K562 (cell line): ENCODE results near the gene ACSM5. TPM values are rescaled to one million over a fixed set of nuclear protein-coding genes. Genes with fewer than 3 reads are reported as not detected.
A peak's percentile ranks its signal among the peaks of the same experiment; 100 is the strongest.
"Not testable (repeated sequence)": the region's sequence is repeated elsewhere in the genome, so short reads cannot be mapped to it uniquely, and the experiment has no call there.

Experiments
- ATAC-seq: fragments of 200-7000 bp; cut with Tn5 transposase; 3 replicates; pipeline ENCODE4 v1.9.1; 2020; ENCODE audit warnings: moderate library complexity
- BruUV-seq: library from RNA; stranded (reverse); fragments of 400-500 nt; replicated peaks from 2 replicates; lab custom pipeline; 2021; lab: Mats Ljungman, UMichigan
- CTCF ChIA-PET: fragments of 300-600 bp; formaldehyde crosslinking; extraction: SDS; loops from one replicate; lab custom pipeline; 2021; ENCODE audit warnings: low intra/inter-chr PET ratio; lab: Yijun Ruan, JAX
- POLR2A ChIA-PET: fragments of 300-600, 350-650 bp; sonication (Branson Sonifier 250); formaldehyde crosslinking; extraction: SDS; loops from one replicate; lab custom pipeline; 2021; ENCODE audit warnings: antibody characterized with exemption, inconsistent platforms; lab: Yijun Ruan, JAX
- DNase-seq, 4 experiments: peaks; one replicate each; pipeline versions ENCODE4 v3.0.0 to v3.0.0-alpha.2; 2011 to 2018; ENCODE audit warnings: low spot score in 3 of 4, mixed read lengths in 3 of 4; ENCODE audit errors: extremely low read depth in 1 of 4
- FAIRE-seq: peaks from 2 replicates; lab custom pipeline; 2011; peaks lifted over from hg19 to GRCh38; lab: Jason Lieb, UNC
- H2AFZ ChIP-seq: 2 replicates; pipeline ENCODE4 v1.6.0; 2011; ENCODE audit warnings: low read depth, low read length, control low read depth, inconsistent platforms
- H3K27ac ChIP-seq: fragments of 200-600 bp; 3 replicates; pipeline ENCODE4 v1.8.0; 2011; ENCODE audit warnings: low read depth, mild to moderate bottlenecking, control low read depth, inconsistent platforms, low read length, moderate library complexity, mixed read lengths; ENCODE audit errors: extremely low read depth
- H3K27me3 ChIP-seq, 2 experiments: fragments of 300-600 bp in 1 of 2; 2 replicates in 1 of 2; 3 replicates in 1 of 2; pipeline versions ENCODE4 v1.6.0 to v1.8.0; 2011; ENCODE audit warnings: inconsistent platforms in 2 of 2, low read length in 2 of 2, mild to moderate bottlenecking in 1 of 2, mixed read lengths in 1 of 2, moderate library complexity in 1 of 2; ENCODE audit not compliant: control insufficient read depth in 2 of 2, insufficient read depth in 2 of 2
- H3K36me3 ChIP-seq: fragments of 300-600 bp; 3 replicates; pipeline ENCODE4 v1.8.0; 2011; ENCODE audit warnings: mild to moderate bottlenecking, low read length, inconsistent platforms; ENCODE audit not compliant: control insufficient read depth, insufficient read depth
- H3K4me1 ChIP-seq, 2 experiments: fragments of 200-600 bp in 1 of 2; replicated peaks in 1 of 2; 2 replicates in 1 of 2; 3 replicates in 1 of 2; pipeline versions ENCODE4 v1.5.1 to v1.8.0; 2011; ENCODE audit warnings: inconsistent platforms in 2 of 2, low read length in 2 of 2, mild to moderate bottlenecking in 1 of 2, mixed read lengths in 1 of 2, moderate library complexity in 1 of 2; ENCODE audit not compliant: control insufficient read depth in 2 of 2, insufficient read depth in 2 of 2
- H3K4me2 ChIP-seq: 2 replicates; pipeline ENCODE4 v1.6.1; 2011; ENCODE audit warnings: low read length, control low read depth, inconsistent platforms, mixed read lengths; ENCODE audit not compliant: insufficient read depth
- H3K4me3 ChIP-seq: fragments of 200-600 bp; sonication (generic), shearing (Covaris generic); 2 replicates; pipeline ENCODE4 v1.5.1; 2016; ENCODE audit warnings: control low read depth, inconsistent platforms
- H3K79me2 ChIP-seq: fragments of 200-600 bp; 3 replicates; pipeline ENCODE4 v1.8.0; 2011; ENCODE audit warnings: low read length, inconsistent platforms; ENCODE audit not compliant: control insufficient read depth, insufficient read depth
- H3K9ac ChIP-seq, 2 experiments: 2 replicates each; pipeline versions ENCODE4 v1.6.0 to v1.6.1; 2011; ENCODE audit warnings: low read depth in 2 of 2, low read length in 2 of 2, control low read depth in 1 of 2, inconsistent platforms in 1 of 2, mild to moderate bottlenecking in 1 of 2, mixed read lengths in 1 of 2; ENCODE audit not compliant: insufficient read depth in 1 of 2
- H3K9me1 ChIP-seq: one replicate; pipeline ENCODE4 v1.6.0; 2011; ENCODE audit warnings: inconsistent platforms, mild to moderate bottlenecking, low read length, moderate library complexity; ENCODE audit not compliant: control insufficient read depth, insufficient read depth
- H3K9me3 ChIP-seq: replicated peaks from 2 replicates; pipeline ENCODE4 v1.5.1; 2011; ENCODE audit warnings: low read depth, low read length, inconsistent platforms; ENCODE audit not compliant: control insufficient read depth, insufficient read depth
- H4K20me1 ChIP-seq: replicated peaks from 2 replicates; pipeline ENCODE4 v1.6.1; 2011; ENCODE audit warnings: low read length, inconsistent platforms, mixed read lengths; ENCODE audit not compliant: control insufficient read depth, insufficient read depth
- ETV5 ChIP-seq: sonication (generic); formaldehyde crosslinking; IDR thresholded peaks from 2 replicates; pipeline ENCODE4 v1.4.0; 2020; ENCODE audit warnings: low read depth, mild to moderate bottlenecking, missing genetic modification reagents
- LEF1 ChIP-seq: fragments of 450-650 bp; IDR thresholded peaks from 2 replicates; pipeline ENCODE4 v1.6.1; 2016; ENCODE audit warnings: mild to moderate bottlenecking
- MYC ChIP-seq, 2 experiments: fragments of 250-450 bp in 1 of 2; sonication (Bioruptor Pico) in 1 of 2; IDR thresholded peaks; 2 replicates each; pipeline versions ENCODE4 v1.5.1 to v1.6.1; 2012 to 2021; ENCODE audit warnings: low read depth in 2 of 2, borderline replicate concordance in 1 of 2, improper control_type of control experiment in 1 of 2, low read length in 1 of 2, mild to moderate bottlenecking in 1 of 2, moderate library complexity in 1 of 2
- NONO ChIP-seq, 2 experiments: fragments of 200-400 bp in 1 of 2; fragments of 450-650 bp in 1 of 2; formaldehyde crosslinking in 1 of 2; IDR thresholded peaks; 2 replicates each; pipeline ENCODE4 v1.6.1; 2017; ENCODE audit warnings: low read depth in 2 of 2, mild to moderate bottlenecking in 2 of 2, moderate library complexity in 2 of 2, low read length in 1 of 2
- PTBP1 ChIP-seq: fragments of 200-400 bp; formaldehyde crosslinking; IDR thresholded peaks from 2 replicates; pipeline ENCODE4 v1.6.1; 2017; ENCODE audit warnings: low read depth, low read length
- SPI1 ChIP-seq: IDR thresholded peaks from 2 replicates; pipeline ENCODE4 v1.6.1; 2011; ENCODE audit warnings: low read depth, low read length, control low read depth, borderline replicate concordance
- ZFP1 ChIP-seq: fragments of 450-650 bp; formaldehyde crosslinking; IDR thresholded peaks from 2 replicates; pipeline ENCODE4 v1.4.0; 2020; ENCODE audit warnings: mild to moderate bottlenecking, mixed read lengths
- ZFP36 ChIP-seq: fragments of 150-350 bp; IDR thresholded peaks from 2 replicates; pipeline ENCODE4 v1.6.1; 2018; ENCODE audit warnings: low read length, low read depth; ENCODE audit not compliant: partially characterized antibody
- ZNF347 ChIP-seq: fragments of 450-650 bp; formaldehyde crosslinking; IDR thresholded peaks from 2 replicates; pipeline ENCODE4 v1.4.0; 2020; ENCODE audit warnings: low read depth, mild to moderate bottlenecking, moderate library complexity
- ZNF57 ChIP-seq: fragments of 450-650 bp; formaldehyde crosslinking; IDR thresholded peaks from 2 replicates; pipeline ENCODE4 v1.4.0; 2020; ENCODE audit warnings: mild to moderate bottlenecking, moderate library complexity
- WGBS: fragments of 100-300 bp; shearing (Covaris generic); methylation state at CpG from one replicate; pipeline ENCODE4 v1.1.6; 2016; ENCODE audit warnings: low coverage, mixed read lengths; ENCODE audit not compliant: insufficient coverage; ENCODE audit errors: missing lambda C conversion rate; 5-methylcytosine and 5-hydroxymethylcytosine counted together
- in situ Hi-C: fragments of 300-500 bp; cut with MboI; formaldehyde crosslinking; loops from 4 replicates; pipeline ENCODE4 v1.15.0; 2018; ENCODE audit warnings: inconsistent platforms, mixed read lengths
- intact Hi-C: fragments of 100-400 bp; cut with micrococcal nuclease; formaldehyde crosslinking; loops from 2 replicates; pipeline ENCODE4 v1.14.2; 2022
- polyA plus RNA-seq, 8 experiments: library from polyadenylated mRNA; depleted of rRNA in 4 of 8; stranded (reverse) in 5 of 8; unstranded in 3 of 8; fragments of >200 nt; fragmentation: Nextera tagmentation in 2 of 8; fragmentation: Illumina TruSeq in 1 of 8; extraction: Ambion mirVana in 2 of 8; extraction: Trizol in 1 of 8; gene quantifications; 2 replicates each; pipeline versions ENCODE4 v1.2.1 to v1.2.3, GENCODE V29; 2011 to 2014; ENCODE audit warnings: inconsistent platforms in 1 of 8, missing spikeins in 1 of 8
- total RNA-seq, 7 experiments: library from RNA; depleted of rRNA in 6 of 7; stranded (reverse); fragments of >200 nt in 6 of 7; fragmentation: Illumina TruSeq in 2 of 7; extraction: Trizol in 2 of 7; gene quantifications; 2 replicates each; pipeline versions ENCODE4 v1.2.1 to v1.2.3, GENCODE V29; 2011 to 2021; ENCODE audit warnings: low replicate concordance in 1 of 7
- TF ChIP-seq, protein P1 (sequence below): IDR thresholded peaks from 2 replicates; pipeline ENCODE4 v1.6.1; 2016; ENCODE audit warnings: missing genetic modification characterization, missing compliant biosample characterization
- TF ChIP-seq, protein P2 (sequence below): sonication (generic); formaldehyde crosslinking; IDR thresholded peaks from 2 replicates; pipeline ENCODE4 v1.9.0; 2022; ENCODE audit warnings: mild to moderate bottlenecking, missing genetic modification reagents
- TF ChIP-seq, protein P3 (sequence below): sonication (generic); formaldehyde crosslinking; IDR thresholded peaks from 2 replicates; pipeline ENCODE4 v1.8.0; 2022; ENCODE audit warnings: missing genetic modification reagents, mild to moderate bottlenecking, moderate library complexity, borderline replicate concordance

ACSM5 gene
- total and polyA plus RNA-seq, 9 of the 15 experiments (the other 6 are each of a cell fraction or from before 2014, with no cell fraction given): not detected

DNA sequence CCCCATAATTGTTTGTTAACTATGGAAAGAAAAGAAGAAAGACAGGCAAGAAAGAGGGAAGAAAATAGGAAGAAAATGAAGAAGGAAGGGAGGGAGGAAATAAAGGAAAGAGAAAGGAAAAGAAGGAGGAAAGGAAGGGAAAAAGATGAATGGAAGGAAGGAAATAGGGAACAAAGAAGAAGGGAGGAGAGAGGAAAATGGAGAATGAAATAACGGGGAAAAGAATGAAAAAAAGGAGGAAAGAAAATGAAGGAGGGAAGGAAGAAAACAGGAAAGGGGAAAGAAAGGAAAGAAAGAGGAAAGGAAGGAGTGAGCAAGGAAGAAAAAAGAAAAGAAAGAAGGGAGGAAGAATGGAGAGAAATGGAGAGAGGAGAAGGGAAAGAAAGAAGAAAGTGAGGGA, 21.1 kb downstream of the ACSM5 start:
- H3K4me2 ChIP-seq, H3K36me3 ChIP-seq, CTCF ChIA-PET, H3K9me1 ChIP-seq, H3K27me3 ChIP-seq, H4K20me1 ChIP-seq, H3K4me1 ChIP-seq, H3K4me3 ChIP-seq, H3K9ac ChIP-seq, BruUV-seq, H3K27ac ChIP-seq, ATAC-seq, intact Hi-C loops, FAIRE-seq, H3K79me2 ChIP-seq, POLR2A ChIA-PET, in situ Hi-C loops, H3K9me3 ChIP-seq, DNase-seq, H2AFZ ChIP-seq: not testable (repeated sequence)
- WGBS: 0% methylated on average over 1 of the region's 1 CpG
- TF ChIP-seq, protein P1, sequence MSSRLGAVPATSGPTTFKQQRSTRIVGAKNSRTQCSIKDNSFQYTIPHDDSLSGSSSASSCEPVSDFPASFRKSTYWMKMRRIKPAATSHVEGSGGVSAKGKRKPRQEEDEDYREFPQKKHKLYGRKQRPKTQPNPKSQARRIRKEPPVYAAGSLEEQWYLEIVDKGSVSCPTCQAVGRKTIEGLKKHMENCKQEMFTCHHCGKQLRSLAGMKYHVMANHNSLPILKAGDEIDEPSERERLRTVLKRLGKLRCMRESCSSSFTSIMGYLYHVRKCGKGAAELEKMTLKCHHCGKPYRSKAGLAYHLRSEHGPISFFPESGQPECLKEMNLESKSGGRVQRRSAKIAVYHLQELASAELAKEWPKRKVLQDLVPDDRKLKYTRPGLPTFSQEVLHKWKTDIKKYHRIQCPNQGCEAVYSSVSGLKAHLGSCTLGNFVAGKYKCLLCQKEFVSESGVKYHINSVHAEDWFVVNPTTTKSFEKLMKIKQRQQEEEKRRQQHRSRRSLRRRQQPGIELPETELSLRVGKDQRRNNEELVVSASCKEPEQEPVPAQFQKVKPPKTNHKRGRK (tag): peak; percentile 62

DNA sequence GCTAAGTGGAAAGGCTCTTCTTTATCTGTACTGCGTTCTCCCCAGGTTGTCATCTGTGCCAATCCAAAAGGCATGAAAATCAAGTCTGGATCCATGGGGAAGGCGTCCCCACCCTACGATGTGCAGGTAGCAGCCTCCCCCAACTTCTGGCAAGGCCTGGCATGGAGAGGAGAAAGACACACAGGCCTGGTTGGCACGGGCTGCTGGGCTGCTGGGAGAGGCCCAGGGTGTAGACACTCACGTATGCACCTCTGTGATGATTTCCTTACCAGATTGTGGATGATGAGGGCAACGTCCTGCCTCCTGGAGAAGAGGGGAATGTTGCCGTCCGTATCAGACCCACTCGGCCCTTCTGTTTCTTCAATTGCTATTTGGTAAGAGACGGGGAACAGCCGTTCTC, 21.6 kb downstream of the ACSM5 start:
- FAIRE-seq (no peak), ATAC-seq (no peak), DNase-seq (no peak)
- Histone ChIP-seq H3K9me3 (no peaks in the 10 kb centered on the region), H2AFZ (no peak overlapping the region), H3K36me3 (no peaks in the 10 kb centered on the region), H3K4me1 (no peaks in the 10 kb centered on the region), H3K9me1 (no peaks in the 10 kb centered on the region), H3K4me2 (no peak overlapping the region), H3K27me3 (peaks cover 0 to 2% of the 10 kb centered on the region in 2 experiments; a peak in 2 of 5 replicates), H3K4me3 (no peak overlapping the region), H4K20me1 (no peaks in the 10 kb centered on the region), H3K79me2 (no peaks in the 10 kb centered on the region), H3K9ac (no peak overlapping the region), H3K27ac (no peak overlapping the region)
- in situ Hi-C loops: no loop called here
- 1% methylated on average over 11 of the region's 11 CpGs for WGBS
- intact Hi-C loops: no loop called here
- ChIA-PET CTCF (interaction anchor here (0.7 kb wide), 1 partner anchor 524 kb away, joined by 3 read pairs; no protein-coding TSS in a partner anchor), POLR2A (no interaction called here)
- BruUV-seq: no TSS peak
- TF ChIP-seq ZFP1 (CRISPR knock-in tag): no peak
- TF ChIP-seq SPI1: no peak
- no peak for TF ChIP-seq ZNF57 (CRISPR knock-in tag)
- no peak for TF ChIP-seq PTBP1
- TF ChIP-seq NONO (IDR thresholded peaks at IDR 0.05; ENCODE audit: low read depth in 2 of 2, low read length in 1 of 2): no peak
- no peak for TF ChIP-seq ZFP36
- no peak for TF ChIP-seq ZNF347
- TF ChIP-seq LEF1: no peak
- TF ChIP-seq, protein P2, sequence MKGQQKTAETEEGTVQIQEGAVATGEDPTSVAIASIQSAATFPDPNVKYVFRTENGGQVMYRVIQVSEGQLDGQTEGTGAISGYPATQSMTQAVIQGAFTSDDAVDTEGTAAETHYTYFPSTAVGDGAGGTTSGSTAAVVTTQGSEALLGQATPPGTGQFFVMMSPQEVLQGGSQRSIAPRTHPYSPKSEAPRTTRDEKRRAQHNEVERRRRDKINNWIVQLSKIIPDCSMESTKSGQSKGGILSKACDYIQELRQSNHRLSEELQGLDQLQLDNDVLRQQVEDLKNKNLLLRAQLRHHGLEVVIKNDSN (CRISPR knock-in tag): no peak
- TF ChIP-seq MYC (IDR thresholded peaks at IDR 0.05; ENCODE audit: low read depth, low read length): no peak
- TF ChIP-seq MYC (CRISPR knock-in tag; IDR thresholded peaks at IDR 0.05; ENCODE audit: borderline replicate concordance, low read depth): no peak
- TF ChIP-seq ETV5 (CRISPR knock-in tag): no peak
- TF ChIP-seq, protein P3, sequence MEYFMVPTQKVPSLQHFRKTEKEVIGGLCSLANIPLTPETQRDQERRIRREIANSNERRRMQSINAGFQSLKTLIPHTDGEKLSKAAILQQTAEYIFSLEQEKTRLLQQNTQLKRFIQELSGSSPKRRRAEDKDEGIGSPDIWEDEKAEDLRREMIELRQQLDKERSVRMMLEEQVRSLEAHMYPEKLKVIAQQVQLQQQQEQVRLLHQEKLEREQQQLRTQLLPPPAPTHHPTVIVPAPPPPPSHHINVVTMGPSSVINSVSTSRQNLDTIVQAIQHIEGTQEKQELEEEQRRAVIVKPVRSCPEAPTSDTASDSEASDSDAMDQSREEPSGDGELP (CRISPR knock-in tag): no peak
